Activated naive CD8-positive, alpha-beta T cell treated with anti-CD3 and anti-CD28 coated beads, Interleukin-2, amount 10 ng/mL, durations not matched to agents 7 days and 5 days (primary cell): ENCODE measurements around the gene ABL2. TPM values are rescaled to one million over a fixed set of nuclear protein-coding genes. Genes with fewer than 3 reads are reported as not detected.
A peak's percentile ranks its signal among the peaks of the same experiment; 100 is the strongest.

ENCODE experiments used
- ATAC-seq: fragments of 150-1000 bp; cut with Tn5 transposase; one replicate; pipeline ENCODE4 v1.10.0; 2021; ENCODE audit warnings: low read depth, moderate library complexity
- POLR2A ChIA-PET: fragments of 350-600 bp; sonication (Branson Sonifier 250); formaldehyde crosslinking; loops from one replicate; lab custom pipeline; 2021; ENCODE audit warnings: antibody characterized with exemption; lab: Charles Lee
- DNase-seq: peaks from one replicate; pipeline ENCODE4 v3.0.0; 2021
- H3K27ac Mint-ChIP-seq: one replicate; pipeline ENCODE4 v1.8.0; 2022; ENCODE audit warnings: mild to moderate bottlenecking, mixed read lengths
- H3K27me3 Mint-ChIP-seq: one replicate; pipeline ENCODE4 v1.8.0; 2022; ENCODE audit warnings: mild to moderate bottlenecking, moderate library complexity, mixed read lengths
- H3K36me3 Mint-ChIP-seq: one replicate; pipeline ENCODE4 v1.8.0; 2021; ENCODE audit warnings: mild to moderate bottlenecking, mixed read lengths
- H3K4me1 Mint-ChIP-seq: one replicate; pipeline ENCODE4 v1.8.0; 2021; ENCODE audit warnings: mixed read lengths
- H3K4me3 Mint-ChIP-seq: one replicate; pipeline ENCODE4 v1.8.0; 2022; ENCODE audit warnings: mild to moderate bottlenecking, moderate library complexity, mixed read lengths
- H3K9me3 Mint-ChIP-seq: one replicate; pipeline ENCODE4 v1.8.0; 2021; ENCODE audit warnings: mixed read lengths
- total RNA-seq, 2 experiments: library from RNA; stranded (reverse); gene quantifications; one replicate each; pipeline ENCODE4 v1.2.3, GENCODE V29; 2021

ABL2 gene
- total RNA-seq, 2 experiments from 2014 or later: 9.7 to 11.2 TPM

DNA sequence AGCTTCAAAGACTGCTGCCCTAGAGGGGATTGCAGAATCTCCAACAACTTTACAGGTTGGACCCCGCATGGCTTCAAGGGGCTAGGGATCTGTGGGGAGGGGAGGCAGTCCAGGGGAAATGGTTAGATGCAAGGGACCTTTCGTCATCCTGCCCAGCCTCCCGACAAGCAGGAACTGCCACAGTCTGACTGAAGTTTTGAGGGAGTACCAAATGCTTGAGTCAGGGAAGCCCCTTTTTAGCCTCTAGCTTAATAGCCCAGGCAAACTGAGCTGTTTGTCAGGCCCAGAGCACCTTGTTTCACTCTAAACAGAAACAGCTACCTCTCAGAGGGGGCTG is 146.5 kb downstream of the ABL2 start:
- no peak for DNase-seq
- Mint-ChIP-seq H3K36me3 (peaks cover 8% of the 10 kb centered on the region), H3K4me1 (peaks cover 24% of the 10 kb centered on the region), H3K9me3 (no peaks in the 10 kb centered on the region), H3K27ac (peak overlapping the region; percentile 94), H3K4me3 (peak overlapping the region; percentile 97), H3K27me3 (no peaks in the 10 kb centered on the region)
- POLR2A ChIA-PET: interaction anchor here (1.4 to 2.2 kb wide), 3 partner anchors 45 to 285 kb away, joined by 5 to 10 read pairs (median 7); partner anchors contain the start of gene SOAT1
- no peak for ATAC-seq

DNA sequence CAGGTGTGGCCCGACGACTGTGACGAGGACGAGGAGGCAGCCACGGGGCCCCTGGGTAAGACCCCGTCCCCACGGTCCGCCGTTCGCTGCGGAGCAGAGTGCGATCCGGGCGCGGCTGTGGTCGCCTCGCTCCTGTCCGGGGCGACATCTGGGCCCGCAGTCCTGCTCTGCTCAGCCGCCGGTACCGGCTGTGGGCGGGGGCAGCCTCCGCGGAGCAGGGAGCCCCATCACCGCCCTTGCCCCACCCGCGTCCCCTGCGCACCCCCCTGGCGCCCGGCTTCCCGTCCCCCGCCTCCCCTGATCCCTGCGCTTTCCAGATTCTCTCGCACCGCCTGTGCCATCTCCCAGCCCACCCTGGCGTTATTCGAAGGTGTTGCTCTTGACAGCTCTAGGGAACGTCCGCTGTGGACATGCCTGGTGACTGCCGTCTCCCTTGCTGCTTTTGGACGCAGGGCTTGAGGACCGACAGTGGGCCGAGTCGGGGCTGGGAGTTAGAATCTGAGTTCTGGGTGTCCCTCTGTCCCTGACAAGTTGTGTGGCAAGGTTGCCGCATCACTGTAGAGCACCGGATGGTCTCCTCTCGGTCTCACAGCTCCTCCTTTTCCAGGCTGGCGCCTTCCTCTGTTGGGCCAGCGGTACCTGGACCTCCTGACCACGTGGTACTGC is 147.0 kb downstream of the ABL2 start:
- DNase-seq (peak; percentile 60), ATAC-seq (peak; percentile 20)
- Mint-ChIP-seq H3K27ac (peak overlapping the region; percentile 94), H3K4me3 (peak overlapping the region; percentile 97), H3K4me1 (peaks cover 24% of the 10 kb centered on the region), H3K27me3 (no peaks in the 10 kb centered on the region), H3K9me3 (no peaks in the 10 kb centered on the region), H3K36me3 (peaks cover 8% of the 10 kb centered on the region)
- POLR2A ChIA-PET: interaction anchor here (0.6 to 2.5 kb wide), 6 partner anchors 45 to 446 kb away, joined by 4 to 12 read pairs (median 6); partner anchors contain the start of genes AXDND1 and SOAT1

DNA sequence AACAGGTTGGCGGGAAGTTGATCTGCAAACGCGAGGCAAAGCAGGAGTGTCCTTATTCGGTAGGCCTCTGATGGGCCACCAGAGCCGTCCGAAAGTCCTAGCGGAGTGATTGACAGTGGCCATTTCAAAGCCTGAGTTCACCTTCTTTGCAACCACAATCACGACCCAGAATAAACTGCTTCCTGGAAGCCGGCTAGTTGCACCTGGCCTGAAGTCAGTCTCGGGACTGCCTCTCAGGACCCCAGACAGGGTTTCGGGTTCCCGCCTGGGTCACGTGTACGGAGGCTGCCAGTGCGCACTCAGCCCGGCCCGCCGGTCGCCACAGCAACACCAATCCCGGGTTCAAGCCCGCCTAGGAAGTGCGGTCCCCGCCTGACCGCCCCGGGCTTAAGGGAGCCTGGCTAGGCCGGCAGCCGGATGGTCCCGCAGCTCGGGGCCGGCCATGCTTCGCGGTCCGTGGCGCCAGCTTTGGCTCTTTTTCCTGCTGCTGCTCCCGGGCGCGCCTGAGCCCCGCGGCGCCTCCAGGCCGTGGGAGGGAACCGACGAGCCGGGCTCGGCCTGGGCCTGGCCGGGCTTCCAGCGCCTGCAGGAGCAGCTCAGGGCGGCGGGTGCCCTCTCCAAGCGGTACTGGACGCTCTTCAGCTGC is 147.7 kb downstream of the ABL2 start, which contains the start of gene TOR3A:
TSS of gene TOR3A (plus strand) at position 384 of the 646 bp plus-strand sequence. CDS start at position 443, 59 bp downstream.
- Mint-ChIP-seq H3K4me1 (peaks cover 24% of the 10 kb centered on the region), H3K9me3 (no peaks in the 10 kb centered on the region), H3K27me3 (no peaks in the 10 kb centered on the region), H3K4me3 (peak within 1 kb of the TSS; percentile 97), H3K27ac (peak within 1 kb of the TSS; percentile 94), H3K36me3 (peaks cover 8% of the 10 kb centered on the region)
- DNase-seq (peak; percentile 87), ATAC-seq (peak; percentile 82)
- POLR2A ChIA-PET: interaction anchor here (0.8 to 2.5 kb wide), 6 partner anchors 44 to 286 kb away, joined by 3 to 12 read pairs (median 6); partner anchors contain the start of genes AXDND1 and SOAT1

DNA sequence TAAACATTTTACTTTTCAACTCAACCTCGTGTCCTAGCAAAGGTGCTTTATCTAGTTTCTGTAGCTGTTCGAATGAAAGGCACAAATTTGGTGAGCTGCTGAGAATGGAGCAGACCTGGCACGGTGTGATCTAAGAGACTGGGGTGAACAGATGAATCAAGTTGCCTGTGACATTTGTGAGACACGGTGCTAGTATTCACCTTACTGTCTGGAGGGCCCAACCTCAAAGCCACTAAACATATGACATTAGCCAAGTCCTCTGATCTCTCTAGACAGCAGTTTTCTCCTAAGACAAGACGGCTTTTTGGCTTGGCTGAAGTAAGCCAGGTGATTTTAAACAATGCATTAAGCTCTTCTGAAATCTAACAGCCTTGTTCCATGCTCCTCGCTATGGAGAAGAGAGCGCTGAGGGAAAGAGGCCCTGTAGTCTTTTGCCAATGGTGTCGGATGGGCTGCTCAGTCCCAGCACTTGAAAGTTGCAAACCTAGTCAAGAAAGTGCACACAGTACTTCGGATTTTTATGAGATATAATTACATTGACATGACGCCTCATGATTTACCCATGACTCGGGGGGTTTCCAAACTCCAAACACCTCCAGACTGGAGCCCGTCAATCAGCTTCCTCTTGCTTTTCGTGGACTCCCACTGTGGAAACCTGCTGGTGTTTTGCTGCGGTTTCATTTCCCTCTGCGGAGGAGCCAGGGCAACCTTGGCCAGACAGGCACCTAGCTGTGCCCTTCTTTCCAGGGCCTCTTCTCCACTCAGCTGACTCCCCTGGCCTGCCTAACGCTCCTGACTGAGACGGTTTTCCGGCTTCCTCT is 148.4 kb downstream of the ABL2 start:
- no peaks in the 10 kb centered on the region for H3K9me3 Mint-ChIP-seq
- H3K27me3 Mint-ChIP-seq: no peaks in the 10 kb centered on the region
- peak overlapping the region; percentile 97 for H3K4me3 Mint-ChIP-seq
- H3K27ac Mint-ChIP-seq: peak overlapping the region; percentile 94
- DNase-seq (no peak), ATAC-seq (peak; percentile 29)
- peaks cover 5% of the 10 kb centered on the region for H3K36me3 Mint-ChIP-seq
- POLR2A ChIA-PET: interaction anchor here (0.5 to 2.5 kb wide), 8 partner anchors 43 to 311 kb away, joined by 3 to 12 read pairs (median 4); partner anchors contain the start of genes AXDND1 and SOAT1
- H3K4me1 Mint-ChIP-seq: peaks cover 24% of the 10 kb centered on the region

DNA sequence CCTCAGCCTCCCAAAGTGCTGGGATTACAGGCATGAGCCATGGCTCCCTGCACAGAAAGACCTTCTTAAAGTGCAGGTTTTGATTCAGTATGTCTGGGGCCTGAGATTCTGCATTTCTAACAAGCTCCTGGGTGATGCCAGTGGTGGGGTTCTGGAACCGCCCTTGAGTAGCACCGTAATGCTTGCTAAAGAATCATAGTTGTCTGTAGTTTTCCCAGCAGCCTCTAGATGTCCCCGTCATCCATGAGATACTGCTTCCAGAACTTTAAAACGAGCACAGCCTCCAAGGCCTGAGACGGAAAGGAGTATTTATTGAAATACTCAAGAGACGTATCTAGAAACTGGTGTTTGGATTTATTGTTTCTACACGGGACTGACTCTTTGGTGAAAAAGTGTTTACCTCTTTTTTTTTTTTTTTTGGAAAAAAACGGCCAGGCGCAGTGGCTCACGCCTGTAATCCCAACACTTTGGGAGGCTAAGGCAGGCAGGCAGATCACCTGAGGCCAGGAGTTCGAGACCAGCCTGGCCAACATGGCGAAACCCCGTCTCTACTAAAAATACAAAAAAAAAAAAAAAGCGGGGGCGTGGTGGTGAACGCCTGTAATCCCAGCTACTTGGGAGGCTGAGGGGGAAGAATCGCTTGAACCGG is 150.2 kb downstream of the ABL2 start:
- peak overlapping the region; percentile 44 for H3K27ac Mint-ChIP-seq
- H3K4me3 Mint-ChIP-seq: no peak overlapping the region
- H3K27me3 Mint-ChIP-seq: no peaks in the 10 kb centered on the region

DNA sequence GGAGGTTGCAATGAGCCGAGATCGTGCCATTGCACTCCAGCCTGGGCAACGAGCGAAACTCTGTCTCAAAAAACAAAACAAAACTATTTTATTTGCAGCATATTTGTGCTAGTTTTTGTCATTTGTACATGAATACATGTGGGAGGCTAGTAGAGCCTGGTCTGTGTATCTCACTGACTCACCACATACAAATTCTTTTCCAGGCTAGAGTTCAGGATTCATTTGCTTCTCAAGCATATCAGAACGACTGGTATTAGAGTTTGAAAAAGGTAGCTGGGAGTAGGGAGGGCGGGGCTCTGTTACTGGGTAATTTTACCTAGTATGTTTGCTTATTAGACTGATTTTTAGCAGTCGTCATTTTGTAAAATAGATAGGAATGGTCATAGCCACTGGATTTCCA is 152.1 kb downstream of the ABL2 start:
- H3K27me3 Mint-ChIP-seq: no peaks in the 10 kb centered on the region
- no peak overlapping the region for H3K4me3 Mint-ChIP-seq
- peaks cover 16% of the 10 kb centered on the region for H3K4me1 Mint-ChIP-seq
- peaks cover 3% of the 10 kb centered on the region for H3K36me3 Mint-ChIP-seq
- ATAC-seq (no peak), DNase-seq (no peak)
- H3K27ac Mint-ChIP-seq: no peak overlapping the region
- no peaks in the 10 kb centered on the region for H3K9me3 Mint-ChIP-seq
- POLR2A ChIA-PET: no interaction called here

More for the DNA sequence above, 150.2 kb downstream of the ABL2 start:
- POLR2A ChIA-PET: interaction anchor here (0.7 kb wide), 1 partner anchor 290 kb away, joined by 3 read pairs; no protein-coding TSS in a partner anchor
- Mint-ChIP-seq H3K4me1 (peaks cover 20% of the 10 kb centered on the region), H3K36me3 (no peaks in the 10 kb centered on the region), H3K9me3 (no peaks in the 10 kb centered on the region)
- DNase-seq: no peak
- no peak for ATAC-seq

DNA sequence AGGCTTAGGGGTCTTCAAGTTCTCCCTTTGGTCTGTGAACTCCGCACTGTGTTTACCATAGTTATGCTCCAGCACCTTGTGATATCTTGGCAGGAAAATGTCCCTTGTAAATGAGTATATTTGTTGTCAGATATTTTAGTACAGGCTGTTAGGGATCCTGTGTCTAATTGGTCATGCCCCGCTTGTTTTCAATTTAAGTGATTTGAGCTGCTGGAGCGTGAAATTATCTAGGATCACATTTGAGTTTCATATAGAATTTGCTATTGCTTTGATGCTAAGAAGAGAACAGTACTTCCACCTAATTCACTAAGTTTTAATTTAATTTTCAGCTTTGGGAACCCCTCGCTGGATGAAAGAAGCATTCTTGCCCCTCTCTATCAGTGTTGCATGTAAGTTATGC is 163.0 kb downstream of the ABL2 start:
- no peaks in the 10 kb centered on the region for H3K9me3 Mint-ChIP-seq
- H3K27ac Mint-ChIP-seq: no peak overlapping the region
- DNase-seq (no peak), ATAC-seq (no peak)
- POLR2A ChIA-PET: no interaction called here
- H3K27me3 Mint-ChIP-seq: no peaks in the 10 kb centered on the region
- H3K4me3 Mint-ChIP-seq: no peak overlapping the region
- H3K36me3 Mint-ChIP-seq: peaks cover 13% of the 10 kb centered on the region
- no peaks in the 10 kb centered on the region for H3K4me1 Mint-ChIP-seq

DNA sequence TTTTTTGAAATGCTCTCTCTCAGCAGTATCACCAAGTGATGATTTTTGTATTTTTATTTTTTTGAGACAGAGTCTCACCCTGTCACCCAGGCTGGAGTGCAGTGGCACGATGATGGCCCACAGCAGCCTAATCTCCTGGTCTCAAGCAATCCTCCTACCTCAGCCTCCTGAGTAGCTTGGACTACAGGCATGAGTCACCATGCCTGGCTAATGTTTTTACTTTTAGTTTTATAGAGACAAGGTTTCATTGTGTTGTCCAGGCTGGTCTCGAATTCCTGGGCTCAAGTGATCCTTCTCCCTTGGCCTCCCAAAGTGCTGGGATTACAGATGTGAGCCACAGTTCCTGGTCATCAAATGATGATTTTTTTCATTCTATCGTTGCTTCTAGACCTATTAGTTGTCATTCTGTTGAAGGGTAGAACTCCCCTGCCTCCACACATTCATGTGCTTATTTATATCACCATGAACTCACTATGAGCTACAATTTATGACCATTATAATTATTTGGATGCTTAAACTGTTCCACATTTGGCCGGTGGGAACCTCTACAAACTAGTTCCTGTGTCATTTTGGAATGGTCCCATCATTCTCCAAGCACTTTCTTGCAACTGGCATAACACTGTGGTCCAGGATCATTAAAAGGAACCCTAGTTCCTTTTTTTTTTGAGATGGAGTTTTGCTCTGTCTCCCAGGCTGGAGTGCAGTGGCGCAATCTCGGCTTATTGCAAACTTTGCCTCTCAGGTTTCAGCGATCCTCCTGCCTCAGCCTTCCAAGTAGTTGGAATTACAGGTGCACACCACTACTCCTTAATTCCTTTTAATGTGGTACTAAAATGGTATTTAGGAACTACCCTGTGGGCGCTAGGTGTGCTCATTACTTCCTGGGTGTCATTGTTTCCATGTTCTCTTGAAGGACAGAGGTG is 167.9 kb downstream of the ABL2 start:
- Mint-ChIP-seq H3K36me3 (peaks cover 16% of the 10 kb centered on the region), H3K27me3 (no peaks in the 10 kb centered on the region), H3K27ac (no peak overlapping the region), H3K4me3 (no peak overlapping the region), H3K9me3 (peaks cover 2% of the 10 kb centered on the region), H3K4me1 (no peaks in the 10 kb centered on the region)
- DNase-seq: no peak
- no peak for ATAC-seq
- POLR2A ChIA-PET: no interaction called here

DNA sequence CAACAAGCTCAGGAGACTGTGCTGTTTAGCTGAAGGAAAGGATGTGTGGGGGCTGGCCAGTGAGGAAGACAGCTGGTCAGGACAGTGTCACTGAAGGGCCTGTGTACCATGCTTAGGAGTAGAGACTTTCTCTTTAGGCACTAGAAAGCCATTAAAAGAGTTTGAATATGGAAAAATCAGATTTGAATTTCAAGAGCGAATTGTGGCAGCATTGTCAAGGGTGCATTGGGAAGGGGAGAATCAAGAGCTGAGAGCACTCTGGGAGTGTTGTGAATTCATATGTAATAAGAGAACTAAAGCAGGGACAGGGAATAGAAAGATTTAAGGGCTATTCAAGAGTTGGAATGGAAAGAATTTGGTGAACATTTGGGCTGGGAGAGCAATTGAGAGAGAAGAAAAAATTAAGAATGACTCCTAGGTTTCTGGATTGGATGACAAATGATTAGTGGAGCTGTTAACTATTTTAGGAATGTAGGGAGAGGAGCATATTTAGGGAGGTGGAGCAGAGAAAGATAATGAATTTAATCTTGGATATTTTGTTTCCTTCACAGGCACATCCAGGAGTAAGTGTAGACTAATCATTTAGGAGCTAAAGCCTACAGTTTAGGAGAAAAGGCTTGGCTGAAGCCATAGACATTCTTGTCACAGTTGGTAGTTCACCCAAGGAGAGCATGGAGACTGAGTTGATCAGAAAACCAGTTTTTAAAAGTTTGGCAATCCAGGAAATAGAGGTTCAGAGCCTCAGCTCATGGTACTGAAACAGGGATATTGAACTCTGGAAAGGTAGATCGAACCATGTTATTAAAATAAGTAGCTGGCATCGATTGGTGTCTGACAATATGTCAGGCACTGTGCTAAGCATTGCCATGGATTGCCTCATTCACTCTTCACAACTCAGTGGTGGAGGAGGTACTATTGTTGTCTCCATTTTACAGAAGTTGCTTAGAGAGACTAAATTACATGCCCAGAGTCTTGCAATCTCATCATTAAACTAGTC is 170.7 kb downstream of the ABL2 start:
- Mint-ChIP-seq H3K27ac (no peak overlapping the region), H3K4me1 (peaks cover 2% of the 10 kb centered on the region), H3K4me3 (no peak overlapping the region), H3K27me3 (no peaks in the 10 kb centered on the region), H3K9me3 (peaks cover 3% of the 10 kb centered on the region), H3K36me3 (peaks cover 26% of the 10 kb centered on the region)
- ATAC-seq: no peak
- POLR2A ChIA-PET: no interaction called here
- DNase-seq: no peak

DNA sequence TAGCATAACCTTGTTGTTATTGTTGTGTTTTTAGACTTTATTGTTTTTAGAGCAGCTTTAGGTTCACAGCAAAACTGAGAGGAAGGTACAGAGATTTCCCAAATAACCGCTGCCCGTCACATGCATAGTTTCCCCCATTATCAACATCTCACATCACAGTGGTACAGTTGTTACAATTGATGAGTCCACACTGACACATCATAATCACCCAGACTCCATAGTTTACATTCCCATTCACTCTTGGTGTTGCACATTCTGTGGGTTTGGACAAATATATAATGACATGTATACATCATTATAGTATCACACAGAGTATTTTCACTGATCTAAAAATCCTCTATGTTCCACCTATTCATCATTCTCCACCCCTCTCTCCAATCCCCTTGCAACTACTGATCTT is 173.5 kb downstream of the ABL2 start:
- Mint-ChIP-seq H3K27ac (no peak overlapping the region), H3K36me3 (peaks cover 24% of the 10 kb centered on the region), H3K9me3 (peaks cover 3% of the 10 kb centered on the region), H3K27me3 (no peaks in the 10 kb centered on the region), H3K4me3 (no peak overlapping the region), H3K4me1 (peaks cover 2% of the 10 kb centered on the region)
- no peak for ATAC-seq
- DNase-seq: no peak
- POLR2A ChIA-PET: no interaction called here

DNA sequence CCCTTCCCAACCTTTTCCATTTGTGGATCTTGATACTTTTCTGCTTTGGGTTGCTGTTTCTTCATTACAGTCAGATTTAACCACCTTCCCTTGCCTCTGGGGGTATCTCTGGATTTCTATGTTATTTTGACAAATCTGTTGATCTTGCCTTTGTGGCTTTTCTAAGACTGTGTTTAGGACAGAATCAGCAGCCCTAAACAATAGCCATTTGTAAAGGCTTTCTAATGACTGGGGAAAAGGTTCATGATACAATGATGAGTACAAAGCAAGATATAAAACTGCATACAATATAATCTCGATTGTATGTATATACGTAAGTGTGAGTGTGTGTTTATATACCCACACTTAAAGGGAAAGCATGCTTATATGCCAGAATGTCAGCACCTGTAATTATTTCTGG is 176.0 kb downstream of the ABL2 start:
- Mint-ChIP-seq H3K27me3 (no peaks in the 10 kb centered on the region), H3K4me1 (peaks cover 2% of the 10 kb centered on the region), H3K27ac (no peak overlapping the region), H3K36me3 (peaks cover 24% of the 10 kb centered on the region), H3K4me3 (no peak overlapping the region), H3K9me3 (peaks cover 3% of the 10 kb centered on the region)
- no peak for DNase-seq
- ATAC-seq: no peak
- POLR2A ChIA-PET: no interaction called here
